Effector memory CD4-positive, alpha-beta T cell (primary cell): ENCODE measurements around the gene TBX10.
A peak's percentile ranks its signal among the peaks of the same experiment; 100 is the strongest.

Experiments
- DNase-seq, 3 donors: peaks; one replicate each; pipeline ENCODE4 v3.0.0-alpha.2; 2020
- H3K27ac ChIP-seq: 2 replicates; pipeline ENCODE4 v1.7.0; 2013; ENCODE audit warnings: mild to moderate bottlenecking, low read length, moderate library complexity; ENCODE audit not compliant: insufficient read depth, poor library complexity, severe bottlenecking
- H3K27me3 ChIP-seq: replicated peaks from 2 replicates; pipeline ENCODE4 v1.7.0; 2013; ENCODE audit warnings: mild to moderate bottlenecking, low read length; ENCODE audit not compliant: insufficient read depth, control insufficient read depth, poor library complexity, severe bottlenecking
- H3K36me3 ChIP-seq: 2 replicates; pipeline ENCODE4 v1.7.0; 2013; ENCODE audit warnings: mild to moderate bottlenecking, low read length, moderate library complexity; ENCODE audit not compliant: control insufficient read depth, insufficient read depth
- H3K4me1 ChIP-seq: 2 replicates; pipeline ENCODE4 v1.7.0; 2013; ENCODE audit warnings: low read length, mild to moderate bottlenecking; ENCODE audit not compliant: control insufficient read depth, insufficient read depth, poor library complexity, severe bottlenecking
- H3K4me3 ChIP-seq: 2 replicates; pipeline ENCODE4 v1.7.0; 2013; ENCODE audit warnings: low read length, low read depth, mild to moderate bottlenecking; ENCODE audit not compliant: insufficient read depth, poor library complexity, severe bottlenecking
- H3K9me3 ChIP-seq: 2 replicates; pipeline ENCODE4 v1.7.0; 2013; ENCODE audit warnings: mild to moderate bottlenecking, low read length, moderate library complexity; ENCODE audit not compliant: control insufficient read depth

Gene TBX10

GRCh38 chr11:67652965-67653845, 13.6 kb upstream of the TBX10 start:
- Histone ChIP-seq H3K4me3 (no peak overlapping the region), H3K9me3 (no peaks in the 10 kb centered on the region), H3K36me3 (no peaks in the 10 kb centered on the region), H3K27ac (no peak overlapping the region), H3K4me1 (no peaks in the 10 kb centered on the region), H3K27me3 (no peaks in the 10 kb centered on the region)
- no peak for DNase-seq

- Histone ChIP-seq H3K36me3 (no peaks in the 10 kb centered on the region), H3K9me3 (no peaks in the 10 kb centered on the region), H3K27me3 (no peaks in the 10 kb centered on the region), H3K4me1 (peaks cover 5% of the 10 kb centered on the region), H3K4me3 (no peak overlapping the region), H3K27ac (no peak overlapping the region)
- no peak for DNase-seq
These were observed 12.6 kb upstream of the TBX10 start for GRCh38 chr11:67651976-67652781.

- Histone ChIP-seq H3K27ac (peak overlapping the region; percentile 75), H3K27me3 (no peaks in the 10 kb centered on the region)
These were observed 10.3 kb upstream of the TBX10 start for GRCh38 chr11:67649634-67650510.

GRCh38 chr11:67648796-67649613, 9.4 kb upstream of the TBX10 start:
- H3K27ac ChIP-seq = no peak overlapping the region
- no peak overlapping the region for H3K4me3 ChIP-seq
- H3K36me3 ChIP-seq = no peaks in the 10 kb centered on the region
- no peak for DNase-seq
- no peaks in the 10 kb centered on the region for H3K27me3 ChIP-seq
- H3K9me3 ChIP-seq = no peaks in the 10 kb centered on the region
- H3K4me1 ChIP-seq = peaks cover 16% of the 10 kb centered on the region

More at GRCh38 chr11:67649634-67650510, 10.3 kb upstream of the TBX10 start:
- H3K4me1 ChIP-seq = peaks cover 16% of the 10 kb centered on the region
- no peaks in the 10 kb centered on the region for H3K9me3 ChIP-seq
- peak overlapping the region; percentile 68 for H3K4me3 ChIP-seq
- DNase-seq = no peak
- H3K36me3 ChIP-seq = no peaks in the 10 kb centered on the region

- no peak for DNase-seq
- Histone ChIP-seq H3K36me3 (no peaks in the 10 kb centered on the region), H3K27me3 (no peaks in the 10 kb centered on the region), H3K27ac (no peak overlapping the region), H3K4me3 (no peak overlapping the region), H3K9me3 (no peaks in the 10 kb centered on the region), H3K4me1 (peaks cover 16% of the 10 kb centered on the region)
These were observed 8.7 kb upstream of the TBX10 start for GRCh38 chr11:67648140-67648795.

- Histone ChIP-seq H3K36me3 (no peaks in the 10 kb centered on the region), H3K9me3 (no peaks in the 10 kb centered on the region), H3K27ac (no peak overlapping the region), H3K4me1 (peaks cover 16% of the 10 kb centered on the region), H3K4me3 (no peak overlapping the region), H3K27me3 (no peaks in the 10 kb centered on the region)
- DNase-seq = no peak
These were observed 7.9 kb upstream of the TBX10 start for GRCh38 chr11:67647471-67647870.

- Histone ChIP-seq H3K4me3 (no peak overlapping the region), H3K9me3 (no peaks in the 10 kb centered on the region), H3K27ac (no peak overlapping the region), H3K27me3 (no peaks in the 10 kb centered on the region), H3K4me1 (peaks cover 16% of the 10 kb centered on the region), H3K36me3 (no peaks in the 10 kb centered on the region)
- DNase-seq = peak in 2 of 3 donors; percentile 16 to 19
These were observed 7.2 kb upstream of the TBX10 start for GRCh38 chr11:67646535-67647336.

GRCh38 chr11:67645521-67646461, 6.2 kb upstream of the TBX10 start:
- Histone ChIP-seq H3K9me3 (no peaks in the 10 kb centered on the region), H3K4me1 (peaks cover 16% of the 10 kb centered on the region), H3K27ac (no peak overlapping the region), H3K4me3 (no peak overlapping the region), H3K36me3 (no peaks in the 10 kb centered on the region), H3K27me3 (no peaks in the 10 kb centered on the region)
- no peak for DNase-seq
